Activated CD8-positive, alpha-beta memory T cell treated with anti-CD3 and anti-CD28 coated beads for 24 hours (primary cell): ENCODE results near the gene DCTN2.
A peak's percentile ranks its signal among the peaks of the same experiment; 100 is the strongest.
"Not testable (repeated sequence)": the region's sequence is repeated elsewhere in the genome, so short reads cannot be mapped to it uniquely, and the experiment has no call there.

Experiments
- DNase-seq: peaks from one replicate; pipeline ENCODE4 v3.0.0-alpha.2; 2020

Gene DCTN2

DNA sequence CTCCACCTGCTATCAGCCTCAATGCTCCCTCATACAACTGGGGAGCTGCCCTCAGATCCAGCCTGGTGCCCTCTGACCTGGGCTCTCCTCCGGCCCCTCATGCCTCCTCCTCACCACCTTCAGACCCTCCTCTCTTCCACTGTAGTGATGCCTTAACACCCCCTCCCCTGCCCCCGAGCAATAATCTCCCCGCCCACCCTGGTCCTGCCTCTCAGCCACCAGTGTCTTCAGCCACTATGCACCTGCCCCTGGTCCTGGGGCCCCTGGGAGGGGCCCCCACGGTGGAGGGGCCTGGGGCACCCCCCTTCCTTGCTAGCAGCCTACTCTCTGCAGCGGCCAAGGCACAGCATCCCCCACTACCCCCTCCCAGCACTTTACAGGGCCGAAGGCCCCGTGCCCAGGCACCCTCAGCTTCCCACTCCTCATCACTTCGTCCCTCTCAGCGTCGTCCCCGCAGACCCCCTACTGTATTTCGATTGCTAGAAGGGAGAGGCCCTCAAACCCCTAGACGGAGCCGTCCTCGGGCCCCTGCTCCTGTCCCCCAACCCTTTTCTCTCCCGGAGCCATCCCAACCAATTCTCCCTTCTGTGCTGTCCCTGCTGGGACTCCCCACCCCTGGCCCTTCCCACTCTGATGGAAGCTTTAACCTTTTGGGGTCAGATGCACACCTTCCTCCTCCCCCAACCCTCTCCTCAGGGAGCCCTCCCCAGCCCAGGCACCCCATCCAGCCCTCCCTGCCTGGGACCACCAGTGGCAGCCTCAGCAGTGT is 21.2 kb downstream of the DCTN2 start:
- no peak for DNase-seq

DNA sequence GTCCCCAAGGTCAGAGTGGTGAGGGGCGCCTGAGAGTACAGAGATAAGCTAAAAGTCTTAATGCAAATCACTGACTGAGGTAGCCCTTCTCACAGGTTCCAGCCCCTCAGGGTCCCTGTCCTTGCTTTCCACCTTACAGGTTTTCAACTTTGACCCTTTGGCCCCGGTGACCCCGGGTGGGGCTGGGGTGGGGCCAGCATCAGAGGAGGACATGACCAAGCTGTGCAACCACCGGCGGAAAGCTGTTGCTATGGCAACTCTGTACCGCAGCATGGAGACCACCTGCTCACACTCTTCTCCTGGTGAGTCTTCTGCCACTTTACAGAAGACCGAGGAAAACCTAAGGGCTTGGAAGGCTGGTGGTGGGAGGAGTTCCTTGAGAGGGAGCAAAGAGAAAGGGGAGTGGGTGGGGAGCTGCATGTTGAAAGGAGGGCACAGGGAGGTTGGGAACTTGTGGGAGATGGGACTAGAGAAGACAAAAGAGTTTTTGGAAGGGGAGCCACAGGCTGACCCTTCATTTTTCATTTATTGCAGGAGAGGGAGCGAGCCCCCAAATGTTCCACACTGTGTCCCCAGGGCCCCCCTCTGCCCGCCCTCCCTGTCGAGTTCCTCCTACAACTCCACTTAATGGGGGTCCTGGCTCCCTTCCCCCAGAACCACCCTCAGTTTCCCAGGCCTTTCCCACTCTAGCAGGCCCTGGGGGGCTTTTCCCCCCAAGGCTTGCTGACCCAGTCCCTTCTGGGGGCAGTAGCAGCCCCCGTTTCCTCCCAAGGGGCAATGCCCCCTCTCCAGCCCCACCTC is 22.0 kb downstream of the DCTN2 start:
- DNase-seq, result no peak

DNA sequence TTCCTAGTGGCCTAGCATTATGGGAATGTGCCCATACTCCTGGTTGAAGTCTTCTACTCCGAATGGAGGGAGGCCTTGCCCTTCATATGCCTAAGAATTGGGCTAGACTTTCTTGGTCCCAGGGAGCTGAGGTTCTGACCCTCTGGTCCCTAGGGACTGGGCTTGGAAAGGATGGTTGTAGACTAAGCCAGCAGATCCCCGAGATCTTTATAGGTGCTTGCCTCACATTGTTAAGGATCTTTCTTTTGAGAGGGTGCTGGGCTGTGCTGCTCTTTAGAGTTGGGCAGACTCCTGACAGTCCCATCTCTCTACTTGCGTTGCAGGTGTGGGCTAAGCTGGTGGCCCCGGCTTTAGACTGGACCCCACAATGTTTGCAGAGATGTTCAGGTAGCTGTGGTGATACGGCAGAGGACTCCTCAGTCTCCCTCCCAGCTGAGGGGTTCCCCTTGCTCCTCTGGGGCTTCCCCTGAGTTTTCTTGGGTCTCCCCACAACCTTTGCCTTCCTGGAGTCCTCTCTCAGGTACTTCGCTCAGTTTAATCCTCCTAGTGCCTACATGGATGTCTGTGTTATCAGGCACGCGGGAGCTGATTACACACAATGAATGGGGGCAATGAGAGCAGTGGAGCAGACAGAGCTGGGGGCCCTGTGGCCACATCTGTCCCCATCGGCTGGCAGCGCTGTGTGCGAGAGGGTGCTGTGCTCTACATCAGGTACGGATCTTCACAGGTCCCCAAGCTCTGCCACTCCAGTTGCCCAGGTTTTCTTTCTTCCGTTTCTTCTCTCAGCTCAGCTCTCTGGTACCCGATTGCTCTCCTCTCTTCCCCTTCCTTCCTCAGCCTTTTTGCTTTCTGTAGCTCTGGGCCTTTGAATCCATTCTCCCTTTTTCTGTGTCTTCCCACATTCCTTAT is 23.0 kb downstream of the DCTN2 start:
- no peak for DNase-seq

DNA sequence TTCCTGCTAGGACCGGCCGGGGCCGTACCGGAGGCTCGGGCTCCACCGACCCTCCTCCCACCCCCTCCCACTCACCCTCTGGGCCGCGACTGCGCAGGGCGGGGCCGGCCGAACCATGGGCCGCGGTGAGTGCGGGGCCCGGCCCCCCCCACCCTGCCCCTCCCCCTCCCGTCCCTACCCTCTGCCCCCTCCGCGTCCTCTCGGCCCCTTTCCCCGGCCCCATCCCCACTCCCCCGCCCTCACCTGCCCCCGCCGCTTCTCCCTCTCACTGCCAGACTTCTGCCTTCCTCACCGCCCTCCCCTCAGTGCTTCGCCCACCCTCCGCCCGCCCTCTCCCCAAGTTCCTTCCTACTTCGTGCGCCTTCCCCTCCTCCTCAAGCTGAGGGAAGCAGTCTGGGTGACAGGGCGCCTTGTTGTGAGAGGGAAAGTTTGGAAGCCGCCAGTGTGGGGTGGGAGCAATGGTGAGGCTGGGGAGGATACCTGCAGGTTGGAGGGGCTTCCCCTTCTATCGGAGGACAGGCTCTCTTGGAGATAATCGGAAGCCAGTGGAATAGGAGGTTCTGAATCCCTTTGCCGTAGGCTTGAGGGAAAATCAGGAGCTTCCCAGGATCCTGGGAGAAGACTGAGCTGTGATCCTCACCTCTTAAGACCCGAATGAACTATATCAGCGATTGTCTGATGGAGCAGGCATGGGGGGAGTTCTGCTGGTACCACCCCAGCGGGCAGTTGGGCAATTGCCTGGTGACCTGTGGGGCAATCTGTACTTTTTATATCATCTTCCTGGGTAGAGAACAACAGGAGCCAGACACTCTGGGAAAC is 23.9 kb downstream of the DCTN2 start:
- DNase-seq, result peak; percentile 78

DNA sequence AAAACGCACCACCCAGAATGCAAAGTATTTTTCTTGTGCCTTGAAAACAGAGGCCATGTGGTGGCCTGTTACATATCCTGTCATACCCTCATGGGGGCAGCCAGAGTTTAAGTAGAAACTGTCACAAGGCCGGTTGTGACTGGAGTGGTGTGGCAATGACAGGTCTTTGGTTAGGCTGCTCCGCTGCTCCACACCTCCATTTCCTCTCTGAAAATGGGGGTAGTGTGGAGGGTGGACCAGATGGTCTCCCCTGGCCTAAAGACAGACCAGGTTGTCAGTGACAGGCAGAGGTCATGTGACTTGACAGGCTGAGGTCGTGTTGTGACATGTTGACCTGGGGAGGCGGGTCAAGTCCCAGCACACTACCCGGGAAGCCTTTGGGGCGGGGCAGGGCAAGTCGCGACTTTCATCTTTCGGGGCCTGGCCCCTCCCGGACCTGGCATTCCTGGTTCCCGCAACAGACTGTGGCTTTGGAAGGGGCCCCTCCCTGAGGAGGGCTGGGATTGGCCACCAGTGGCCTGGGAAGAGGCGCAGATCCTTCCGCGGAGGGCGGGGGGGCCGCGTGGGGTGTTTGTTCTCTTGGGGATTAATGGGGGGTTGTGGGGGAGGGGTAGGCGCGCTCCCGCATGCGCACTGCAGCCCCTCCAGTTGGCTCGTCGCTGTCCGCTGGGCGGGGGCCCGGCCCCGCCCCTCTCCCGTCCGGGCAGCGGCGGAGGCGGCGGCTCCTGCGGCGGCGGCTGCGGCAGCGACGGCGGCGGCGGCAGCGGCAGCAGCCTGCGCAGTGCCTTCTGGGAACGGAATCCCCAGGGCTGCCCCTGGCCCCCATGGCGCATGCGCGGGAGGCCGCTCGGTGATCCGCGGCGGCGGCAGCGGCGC is 24.7 kb downstream of the DCTN2 start, which contains the start of gene MBD6:
TSS of gene MBD6 (plus strand) at position 814 of the 876 bp plus-strand sequence. CDS start 1,480 bp downstream, outside the sequence.
- peak; percentile 95 for DNase-seq

DNA sequence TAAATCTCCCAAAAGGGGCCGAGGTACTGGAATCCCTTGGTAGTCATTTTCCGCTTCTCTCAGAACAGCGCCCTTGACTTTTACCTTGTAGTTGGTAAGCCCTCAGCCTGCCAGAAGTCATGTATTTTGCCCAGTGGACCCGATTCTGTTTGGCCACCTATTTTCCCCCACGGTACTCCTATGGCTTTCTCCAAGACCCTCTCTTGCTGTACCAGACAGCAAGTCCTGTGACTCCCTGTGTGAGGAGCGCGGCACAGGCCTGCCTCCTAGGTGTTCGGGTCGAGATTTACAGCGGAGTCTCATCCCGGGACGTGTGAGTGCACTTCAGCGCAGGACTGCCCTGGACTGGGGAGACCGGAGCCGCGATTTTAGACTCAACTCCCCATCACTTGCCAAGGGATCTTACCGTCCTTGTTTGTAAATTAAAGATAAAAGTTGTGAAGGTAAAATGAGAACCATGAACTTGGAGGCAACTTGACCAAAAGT is 25.4 kb downstream of the DCTN2 start:
- DNase-seq, result peak; percentile 73

DNA sequence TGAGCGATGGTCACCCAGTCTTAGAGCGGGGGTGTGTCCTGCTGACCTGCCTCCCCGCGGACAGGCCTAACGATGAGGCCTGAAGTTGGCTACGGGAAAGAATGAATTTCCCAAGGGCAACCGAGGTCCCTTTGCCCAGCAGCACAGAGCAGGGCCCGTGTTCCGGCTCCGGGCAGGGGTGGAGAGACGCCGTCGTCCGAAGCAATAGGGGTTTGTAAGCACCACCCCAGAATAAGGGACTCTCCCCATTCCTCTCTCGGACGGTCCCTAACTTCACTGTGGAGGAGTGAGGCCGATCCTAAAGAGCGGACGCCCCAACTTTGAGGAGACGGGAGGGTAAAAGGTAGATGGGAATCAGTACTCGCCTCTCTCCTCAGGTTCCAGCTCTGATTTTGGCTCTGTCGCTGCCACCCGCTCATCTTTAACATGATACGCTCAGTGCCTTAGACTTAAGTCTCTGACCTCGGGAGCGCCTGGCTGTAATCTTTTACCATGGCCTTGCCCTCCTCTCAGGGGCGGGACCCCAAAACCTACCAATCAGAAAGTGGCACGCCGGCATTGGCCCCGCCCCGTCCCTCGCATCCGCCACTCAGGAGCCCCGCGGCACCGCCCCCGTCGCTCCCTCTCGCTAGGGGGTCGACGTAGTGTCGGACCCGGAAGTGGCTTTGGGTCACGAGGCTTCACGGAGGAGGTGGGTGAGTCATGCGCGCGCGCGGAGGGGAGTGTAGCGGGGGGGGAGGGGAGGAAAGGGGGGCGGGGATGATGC is 26.8 kb downstream of the DCTN2 start, which contains the start of gene DDIT3:
TSS of gene DDIT3 (minus strand) at position 462 of the 766 bp plus-strand sequence. CDS start 3,108 bp downstream, outside the sequence.
- peak; percentile 99 for DNase-seq

DNA sequence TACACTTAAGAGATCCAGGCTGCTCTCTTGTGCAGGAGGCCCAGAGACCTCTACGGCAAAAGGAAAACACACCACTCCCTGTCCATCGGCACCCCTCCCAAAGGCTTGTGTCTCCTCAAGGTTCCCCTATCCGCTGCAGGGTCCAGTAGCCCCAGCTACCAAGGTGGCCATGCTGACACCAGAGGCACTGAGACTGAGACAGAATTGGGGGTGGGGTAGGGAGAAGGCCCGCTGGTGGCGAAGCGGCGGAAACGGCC is 27.3 kb downstream of the DCTN2 start:
- no peak for DNase-seq

DNA sequence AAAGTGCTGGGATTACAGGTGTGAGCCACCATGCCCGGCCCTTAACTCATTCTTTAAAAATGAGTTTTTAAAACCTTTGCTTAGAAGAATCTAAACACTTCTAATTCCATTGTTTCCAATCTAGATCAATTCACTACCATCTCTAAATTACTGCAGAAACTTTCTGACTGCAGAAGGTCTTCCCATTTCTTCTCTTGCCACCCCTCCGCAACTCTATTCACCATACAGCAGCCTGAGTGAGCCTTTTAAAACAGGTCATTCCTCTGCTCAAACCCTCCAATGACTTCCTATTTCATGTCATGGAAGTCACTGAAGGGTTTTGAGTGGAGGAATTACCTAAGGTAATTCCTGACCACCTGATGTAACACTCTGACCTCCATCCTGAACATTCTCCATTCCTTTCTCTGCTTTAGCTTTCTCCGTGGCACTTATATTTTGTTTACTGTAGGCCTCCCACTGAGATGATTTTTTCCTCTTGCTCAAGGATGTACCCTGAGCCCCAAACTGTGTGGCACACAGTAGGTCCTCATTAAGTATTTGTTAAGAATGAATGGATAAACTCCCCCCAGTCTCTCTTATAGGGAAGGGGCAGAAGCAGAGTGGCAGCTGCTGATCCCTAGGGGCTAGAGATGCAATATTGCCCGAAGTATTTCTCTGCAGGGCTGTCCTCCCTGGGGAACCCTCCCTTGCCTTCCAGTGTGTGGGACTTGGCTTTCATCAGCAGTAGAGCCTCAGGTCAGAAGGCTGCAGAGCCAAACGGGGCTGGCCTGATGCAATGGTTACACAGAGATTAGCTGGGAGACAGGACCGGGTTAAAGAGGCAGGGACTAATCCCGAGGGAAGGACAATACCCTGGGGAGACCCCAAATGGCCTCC is 27.8 kb downstream of the DCTN2 start:
- DNase-seq, result peak; percentile 73

DNA sequence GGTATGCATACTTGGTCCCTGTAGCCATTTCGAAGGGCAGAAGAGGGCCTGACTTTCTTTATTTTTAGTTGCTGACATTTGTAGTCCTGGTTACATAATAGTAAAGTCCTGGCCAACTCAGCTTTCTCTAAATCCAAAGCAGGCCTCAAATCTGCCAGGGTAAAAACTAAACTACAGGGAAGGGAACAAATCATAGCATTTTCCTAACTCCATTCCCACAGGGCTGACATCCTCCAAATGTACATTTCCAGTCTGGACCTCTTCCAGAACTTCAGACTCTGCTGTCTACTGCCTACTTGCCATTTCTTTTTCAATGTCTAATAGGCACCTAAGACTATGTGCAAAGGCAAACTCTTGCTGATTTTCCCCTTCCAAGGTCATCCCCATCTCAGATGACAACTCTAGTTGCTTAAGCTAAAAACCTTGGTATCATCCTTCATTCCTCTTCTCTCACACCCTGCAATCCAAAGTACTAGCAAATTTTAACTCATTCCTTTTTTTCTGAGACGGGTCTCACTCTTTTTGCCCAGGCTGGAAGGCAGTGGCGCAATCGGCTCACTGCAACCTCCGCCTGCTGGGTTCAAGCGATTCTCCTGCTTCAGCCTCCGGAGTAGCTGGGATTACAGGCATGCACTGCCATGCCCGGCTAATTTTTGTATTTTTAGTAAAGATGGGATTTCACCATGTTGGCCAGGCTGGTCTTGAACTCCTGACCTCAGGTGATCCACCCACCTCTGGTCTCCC is 28.6 kb downstream of the DCTN2 start:
- no peak for DNase-seq

DNA sequence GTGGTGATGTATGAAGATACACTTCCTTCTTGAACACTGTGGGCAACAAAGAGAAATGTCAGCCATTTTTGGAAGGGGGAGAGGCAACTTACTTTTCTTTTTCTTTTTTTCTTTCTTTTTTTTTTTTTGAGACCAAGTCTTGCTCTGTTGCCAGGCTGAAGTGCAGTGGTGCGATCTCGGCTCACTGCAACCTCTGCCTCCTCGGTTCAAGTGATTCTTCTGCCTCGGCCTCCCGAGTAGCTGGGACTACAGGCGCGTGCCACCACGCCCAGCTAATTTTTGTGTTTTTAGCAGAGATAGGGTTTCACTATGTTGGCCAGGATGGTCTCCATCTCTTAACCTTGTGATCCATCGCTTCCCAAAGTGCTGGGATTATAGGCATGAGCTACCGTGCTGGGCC is 29.3 kb downstream of the DCTN2 start:
- DNase-seq, result not testable (repeated sequence)

DNA sequence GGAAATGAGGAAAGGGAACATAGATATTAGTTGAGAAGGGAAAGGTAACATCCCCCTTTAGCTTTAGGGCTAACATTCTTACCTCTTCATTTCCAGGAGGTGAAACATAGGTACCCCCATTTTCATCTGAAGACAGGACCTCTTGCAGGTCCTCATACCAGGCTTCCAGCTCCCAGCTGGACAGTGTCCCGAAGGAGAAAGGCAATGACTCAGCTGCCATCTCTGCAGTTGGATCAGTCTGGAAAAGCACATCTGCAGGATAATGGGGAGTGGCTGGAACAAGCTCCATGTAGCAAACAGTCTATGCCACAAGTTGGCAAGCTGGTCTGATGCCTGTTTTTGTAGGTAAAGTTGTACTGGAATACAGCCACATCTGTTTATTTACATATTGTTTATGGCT is 29.8 kb downstream of the DCTN2 start:
- no peak for DNase-seq

DNA sequence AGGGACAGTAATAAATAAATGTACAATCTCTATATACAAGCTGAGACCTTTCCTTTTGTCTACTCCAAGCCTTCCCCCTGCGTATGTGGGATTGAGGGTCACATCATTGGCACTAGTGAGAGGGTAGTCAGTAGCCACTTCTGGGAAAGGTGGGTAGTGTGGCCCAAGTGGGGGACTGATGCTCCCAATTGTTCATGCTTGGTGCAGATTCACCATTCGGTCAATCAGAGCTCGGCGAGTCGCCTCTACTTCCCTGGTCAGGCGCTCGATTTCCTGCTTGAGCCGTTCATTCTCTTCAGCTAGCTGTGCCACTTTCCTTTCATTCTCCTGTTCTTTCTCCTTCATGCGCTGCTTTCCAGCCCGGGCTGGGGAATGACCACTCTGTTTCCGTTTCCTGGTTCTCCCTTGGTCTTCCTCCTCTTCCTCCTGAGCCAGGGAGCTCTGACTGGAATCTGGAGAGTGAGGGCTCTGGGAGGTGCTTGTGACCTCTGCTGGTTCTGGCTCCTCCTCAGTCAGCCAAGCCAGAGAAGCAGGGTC is 30.3 kb downstream of the DCTN2 start:
- no peak for DNase-seq

DNA sequence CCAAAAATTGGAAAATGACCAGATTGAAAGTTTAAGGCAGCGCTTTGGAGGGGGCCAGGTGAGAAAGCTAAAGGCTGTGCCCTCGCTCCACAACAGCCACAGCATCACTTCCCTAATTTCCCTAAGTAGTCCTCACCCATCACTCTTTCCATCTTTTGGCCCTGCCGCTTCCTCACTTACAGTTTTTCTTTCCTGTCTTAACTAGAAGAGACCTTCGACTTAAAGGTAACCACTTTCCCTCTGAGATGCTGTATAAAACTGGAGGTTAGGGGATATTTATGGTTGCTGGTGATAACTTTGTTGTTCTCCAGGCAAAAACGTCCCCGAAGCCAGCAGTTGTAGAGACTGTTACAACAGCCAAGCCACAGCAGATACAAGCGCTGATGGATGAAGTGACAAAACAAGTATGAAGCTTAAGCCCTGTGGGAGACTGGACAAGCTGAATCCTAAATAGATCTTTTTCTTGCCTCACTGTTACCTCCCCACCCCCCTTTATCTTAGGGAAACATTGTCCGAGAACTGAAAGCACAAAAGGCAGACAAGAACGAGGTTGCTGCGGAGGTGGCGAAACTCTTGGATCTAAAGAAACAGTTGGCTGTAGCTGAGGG is 31.0 kb downstream of the DCTN2 start:
- no peak for DNase-seq

DNA sequence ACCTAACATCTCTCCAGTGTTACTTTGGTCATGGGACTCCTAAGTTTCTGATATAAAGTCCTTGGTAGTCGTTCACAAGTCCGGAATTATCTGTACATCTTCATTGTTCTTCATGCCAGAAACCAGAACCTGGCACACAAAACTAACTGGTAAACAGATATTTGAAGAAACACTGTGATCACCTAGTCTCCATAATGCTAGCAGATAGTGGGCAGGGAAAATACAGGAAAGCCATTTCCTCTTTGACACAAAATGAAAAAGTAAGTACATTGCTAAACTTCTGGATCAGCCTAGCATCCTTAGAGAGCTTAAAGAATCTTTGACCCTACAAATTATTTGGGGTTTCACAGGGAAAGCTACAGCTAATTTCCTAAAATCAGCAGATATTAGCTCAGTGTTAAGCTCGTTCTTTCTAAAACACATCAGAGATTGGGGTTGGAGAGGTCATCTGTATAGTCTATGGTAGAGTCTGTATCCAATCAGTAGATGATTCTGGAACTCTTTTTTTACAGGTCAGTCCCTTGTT is 31.5 kb downstream of the DCTN2 start:
- no peak for DNase-seq

DNA sequence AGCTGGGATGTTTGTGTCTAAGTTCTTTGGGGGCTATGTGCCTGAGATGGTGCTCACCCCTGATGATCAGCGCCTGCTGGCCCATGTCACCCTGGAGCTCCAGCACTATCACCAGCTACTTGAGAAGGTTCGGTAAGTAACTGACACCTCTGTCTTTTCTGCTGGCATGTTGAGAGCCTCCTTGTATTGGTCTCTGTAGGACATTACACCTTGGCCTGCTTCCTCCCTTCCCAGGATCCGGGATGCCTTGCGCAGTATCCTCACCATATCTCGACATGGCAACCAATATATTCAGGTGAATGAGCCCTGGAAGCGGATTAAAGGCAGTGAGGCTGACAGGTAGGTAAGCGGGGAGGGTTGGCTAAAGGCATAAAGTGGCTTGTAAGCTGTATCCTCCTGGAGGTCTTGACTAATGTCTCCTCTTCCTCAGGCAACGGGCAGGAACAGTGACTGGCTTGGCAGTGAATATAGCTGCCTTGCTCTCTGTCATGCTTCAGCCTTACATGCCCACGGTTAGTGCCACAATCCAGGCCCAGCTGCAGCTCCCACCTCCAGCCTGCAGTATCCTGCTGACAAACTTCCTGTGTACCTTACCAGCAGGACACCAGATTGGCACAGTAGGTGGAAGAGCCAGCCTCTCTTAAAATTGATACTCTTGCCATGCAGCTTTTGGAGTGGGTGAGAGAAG is 32.1 kb downstream of the DCTN2 start:
- DNase-seq, result no peak

DNA sequence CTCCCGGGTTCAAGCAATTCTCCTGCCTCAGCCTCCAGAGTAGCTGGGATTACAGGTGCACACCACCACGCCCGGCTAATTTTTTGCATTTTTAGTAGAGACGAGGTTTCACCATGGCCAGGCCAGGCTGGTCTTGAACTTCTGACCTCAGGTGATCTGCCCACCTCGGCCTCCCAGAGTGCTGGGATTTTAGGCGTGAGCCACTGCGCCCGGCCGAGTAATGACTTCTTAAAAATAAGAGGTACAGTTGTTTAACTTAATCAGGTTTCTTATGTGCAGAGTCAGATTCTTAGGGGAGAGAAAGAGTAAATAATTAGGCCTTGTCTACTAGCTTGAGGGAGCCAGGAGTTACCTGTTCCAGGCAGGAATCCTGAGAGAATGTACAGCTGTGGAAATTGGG is 32.7 kb downstream of the DCTN2 start:
- DNase-seq, result not testable (repeated sequence)
